Measurements from ENCODE around the gene CYP2A6.
"Not testable (repeated sequence)": the region's sequence is repeated elsewhere in the genome, so short reads cannot be mapped to it uniquely, and the experiment has no call there.

The CYP2A6 gene, protein sequence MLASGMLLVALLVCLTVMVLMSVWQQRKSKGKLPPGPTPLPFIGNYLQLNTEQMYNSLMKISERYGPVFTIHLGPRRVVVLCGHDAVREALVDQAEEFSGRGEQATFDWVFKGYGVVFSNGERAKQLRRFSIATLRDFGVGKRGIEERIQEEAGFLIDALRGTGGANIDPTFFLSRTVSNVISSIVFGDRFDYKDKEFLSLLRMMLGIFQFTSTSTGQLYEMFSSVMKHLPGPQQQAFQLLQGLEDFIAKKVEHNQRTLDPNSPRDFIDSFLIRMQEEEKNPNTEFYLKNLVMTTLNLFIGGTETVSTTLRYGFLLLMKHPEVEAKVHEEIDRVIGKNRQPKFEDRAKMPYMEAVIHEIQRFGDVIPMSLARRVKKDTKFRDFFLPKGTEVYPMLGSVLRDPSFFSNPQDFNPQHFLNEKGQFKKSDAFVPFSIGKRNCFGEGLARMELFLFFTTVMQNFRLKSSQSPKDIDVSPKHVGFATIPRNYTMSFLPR

DNA sequence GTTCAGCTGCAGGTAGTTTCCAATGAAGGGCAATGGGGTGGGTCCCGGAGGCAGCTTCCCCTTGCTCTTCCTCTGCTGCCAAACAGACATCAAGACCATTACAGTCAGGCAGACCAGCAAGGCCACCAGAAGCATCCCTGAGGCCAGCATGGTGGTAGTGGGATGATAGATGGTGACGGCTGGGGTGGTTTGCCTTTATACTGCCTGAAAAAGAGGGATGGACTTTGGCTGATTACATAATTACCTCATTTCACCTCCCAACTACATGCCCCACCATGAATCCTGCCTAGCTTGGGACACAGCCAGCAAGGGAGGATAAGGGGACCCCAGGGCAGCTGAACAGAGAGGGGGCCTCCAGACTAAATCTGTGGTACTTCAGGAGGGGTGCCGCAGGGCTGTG is at the start of gene CYP2A6:
TSS of gene CYP2A6 (minus strand) at position 171 of the 400 bp plus-strand sequence. CDS start at position 150, 21 bp downstream.
- H3K4me1 ChIP-seq (ENCODE audit: control insufficient read depth in 5 of 5, insufficient read depth in 5 of 5, low read length in 5 of 5) = peaks cover 0 to 11% (median 6%) of the 10 kb centered on the region in 5 donors
- not testable (repeated sequence) for H3K4me3 ChIP-seq (ENCODE audit: low read depth in 1 of 5, low read length in 5 of 5); H3K9ac ChIP-seq (ENCODE audit: low read length in 5 of 5); H3K27me3 ChIP-seq (ENCODE audit: control insufficient read depth in 5 of 5, insufficient read depth in 4 of 5, low read length in 5 of 5); H3K27ac ChIP-seq (ENCODE audit: low read depth, low read length); H3K36me3 ChIP-seq (ENCODE audit: control insufficient read depth in 5 of 5, insufficient read depth in 5 of 5, low read length in 5 of 5); H3K9me3 ChIP-seq (ENCODE audit: control insufficient read depth in 5 of 5, low read length in 5 of 5)

DNA sequence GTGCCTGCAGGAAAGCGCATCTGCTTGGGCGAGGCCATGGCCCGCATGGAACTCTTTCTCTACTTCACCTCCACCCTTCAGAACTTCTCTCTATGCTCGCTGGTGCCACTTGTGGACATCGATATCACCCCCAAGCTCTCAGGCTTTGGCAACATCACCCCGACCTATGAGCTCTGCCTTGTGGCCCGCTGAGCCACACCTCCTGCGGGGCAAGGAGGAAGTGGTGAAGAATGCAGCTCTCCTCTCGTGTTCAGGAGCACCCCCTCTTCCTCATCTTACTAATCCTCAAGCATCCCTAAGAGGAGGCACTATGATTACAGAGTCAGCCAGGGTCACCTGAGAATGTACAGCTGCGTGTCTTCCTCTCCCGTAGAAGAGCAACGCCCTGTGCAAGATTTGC is 49.7 kb upstream of the CYP2A6 start:
- H3K9me3 ChIP-seq (ENCODE audit: control insufficient read depth in 5 of 5, low read length in 5 of 5); H3K4me1 ChIP-seq (ENCODE audit: control insufficient read depth in 5 of 5, insufficient read depth in 5 of 5, low read length in 5 of 5); H3K27me3 ChIP-seq (ENCODE audit: control insufficient read depth in 5 of 5, insufficient read depth in 4 of 5, low read length in 5 of 5); H3K4me3 ChIP-seq (ENCODE audit: low read depth in 1 of 5, low read length in 5 of 5); H3K36me3 ChIP-seq (ENCODE audit: control insufficient read depth in 5 of 5, insufficient read depth in 5 of 5, low read length in 5 of 5); H3K27ac ChIP-seq (ENCODE audit: low read depth, low read length); H3K9ac ChIP-seq (ENCODE audit: low read length in 5 of 5): not testable (repeated sequence)

DNA sequence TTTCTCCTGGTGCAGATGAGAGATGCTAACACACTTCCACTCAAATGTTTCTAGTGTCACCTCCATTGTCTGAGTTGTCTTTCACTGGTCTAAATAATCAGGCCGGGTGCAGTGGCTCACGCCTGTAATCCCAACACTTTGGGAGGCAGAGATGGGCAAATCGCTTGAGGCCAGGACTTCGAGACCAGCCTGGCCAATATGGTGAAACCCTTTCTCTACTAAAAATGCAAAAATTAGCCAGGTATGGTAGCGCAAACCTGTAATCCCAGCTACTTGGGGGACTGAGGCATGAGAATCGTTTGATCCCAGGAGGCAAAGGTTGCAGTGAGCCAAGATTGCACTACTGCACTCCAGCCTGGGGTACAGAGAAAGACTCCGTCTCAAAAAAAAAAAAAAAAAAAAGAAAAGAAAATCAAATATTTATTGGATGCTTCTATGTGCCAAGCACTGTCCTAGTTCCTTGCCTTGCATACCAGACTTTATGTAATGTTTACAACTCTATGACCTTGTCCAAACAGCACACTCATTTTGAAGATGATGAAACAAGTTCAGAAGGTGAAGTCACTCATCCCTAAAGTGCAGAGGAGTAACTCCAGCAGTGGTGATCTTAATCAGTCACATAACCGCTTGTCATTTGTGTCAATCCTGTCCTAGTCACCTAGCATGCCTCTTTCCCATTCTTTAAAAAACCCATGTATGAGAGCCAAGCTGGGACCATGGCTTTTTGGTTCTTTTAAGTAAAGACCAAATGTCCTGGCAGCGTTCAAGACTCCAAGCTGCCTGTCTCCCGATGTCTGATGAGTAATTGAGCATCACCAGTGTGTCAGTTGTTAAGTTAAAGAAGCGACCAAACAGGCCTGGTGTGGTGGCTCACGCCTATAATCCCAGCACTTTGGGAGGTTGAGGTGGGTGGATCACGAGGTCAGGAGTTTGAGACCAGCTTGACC is 46.9 kb upstream of the CYP2A6 start:
- H3K27ac ChIP-seq (ENCODE audit: low read depth, low read length); H3K4me1 ChIP-seq (ENCODE audit: control insufficient read depth in 5 of 5, insufficient read depth in 5 of 5, low read length in 5 of 5); H3K9me3 ChIP-seq (ENCODE audit: control insufficient read depth in 5 of 5, low read length in 5 of 5); H3K4me3 ChIP-seq (ENCODE audit: low read depth in 1 of 5, low read length in 5 of 5); H3K36me3 ChIP-seq (ENCODE audit: control insufficient read depth in 5 of 5, insufficient read depth in 5 of 5, low read length in 5 of 5); H3K9ac ChIP-seq (ENCODE audit: low read length in 5 of 5); H3K27me3 ChIP-seq (ENCODE audit: control insufficient read depth in 5 of 5, insufficient read depth in 4 of 5, low read length in 5 of 5): not testable (repeated sequence)

DNA sequence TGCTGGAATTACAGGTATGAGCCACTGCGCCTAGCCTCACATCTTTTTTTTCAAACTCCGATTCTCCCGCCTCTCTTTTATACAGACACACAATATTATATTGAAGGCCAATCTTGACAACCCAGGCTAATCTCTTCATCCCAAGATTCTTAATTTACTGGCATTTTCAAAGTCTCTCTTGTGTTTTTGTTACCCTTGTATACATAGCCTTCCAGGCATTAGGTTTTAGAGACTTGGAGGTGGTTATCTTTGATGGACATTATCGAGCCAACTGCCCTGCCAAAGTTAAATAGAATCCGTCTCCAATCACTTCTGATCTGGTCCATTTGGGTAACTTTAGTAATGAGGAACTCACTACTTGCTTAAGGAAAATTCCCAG is 46.2 kb upstream of the CYP2A6 start:
- Histone ChIP-seq H3K9ac (ENCODE audit: low read length in 5 of 5) (no peak overlapping the region), H3K36me3 (ENCODE audit: control insufficient read depth in 5 of 5, insufficient read depth in 5 of 5, low read length in 5 of 5) (no peaks in the 10 kb centered on the region), H3K4me3 (ENCODE audit: low read depth in 1 of 5, low read length in 5 of 5) (no peak overlapping the region), H3K27ac (ENCODE audit: low read depth, low read length) (no peak overlapping the region), H3K4me1 (ENCODE audit: control insufficient read depth in 5 of 5, insufficient read depth in 5 of 5, low read length in 5 of 5) (peaks cover 0 to 7% (median 0%) of the 10 kb centered on the region in 5 donors), H3K9me3 (ENCODE audit: control insufficient read depth in 5 of 5, low read length in 5 of 5) (no peaks in the 10 kb centered on the region), H3K27me3 (ENCODE audit: control insufficient read depth in 5 of 5, insufficient read depth in 4 of 5, low read length in 5 of 5) (no peaks in the 10 kb centered on the region)

DNA sequence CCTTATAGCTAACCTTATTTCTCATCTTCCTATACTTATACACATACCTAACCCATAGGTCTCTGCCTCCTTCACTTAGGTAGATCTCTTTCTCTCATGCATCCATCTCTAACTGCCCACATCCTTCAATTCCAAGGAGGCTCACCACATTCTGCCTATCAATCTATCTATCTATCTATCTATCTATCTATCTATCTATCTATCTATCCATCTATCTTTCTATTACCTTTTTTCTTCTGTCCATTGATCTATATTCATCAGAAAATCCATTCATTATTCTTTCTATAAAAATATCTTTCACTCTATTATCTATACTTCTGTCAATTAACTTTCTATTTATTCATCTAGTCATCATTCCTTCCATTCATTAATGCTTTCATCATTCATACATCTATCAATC is 42.9 kb upstream of the CYP2A6 start:
- Histone ChIP-seq H3K27me3 (ENCODE audit: control insufficient read depth in 5 of 5, insufficient read depth in 4 of 5, low read length in 5 of 5) (no peaks in the 10 kb centered on the region), H3K27ac (ENCODE audit: low read depth, low read length) (no peak overlapping the region), H3K4me1 (ENCODE audit: control insufficient read depth in 5 of 5, insufficient read depth in 5 of 5, low read length in 5 of 5) (peaks cover 0 to 15% (median 3%) of the 10 kb centered on the region in 5 donors), H3K4me3 (ENCODE audit: low read depth in 1 of 5, low read length in 5 of 5) (no peak overlapping the region), H3K9me3 (ENCODE audit: control insufficient read depth in 5 of 5, low read length in 5 of 5) (no peaks in the 10 kb centered on the region), H3K36me3 (ENCODE audit: control insufficient read depth in 5 of 5, insufficient read depth in 5 of 5, low read length in 5 of 5) (no peaks in the 10 kb centered on the region), H3K9ac (ENCODE audit: low read length in 5 of 5) (no peak overlapping the region)

DNA sequence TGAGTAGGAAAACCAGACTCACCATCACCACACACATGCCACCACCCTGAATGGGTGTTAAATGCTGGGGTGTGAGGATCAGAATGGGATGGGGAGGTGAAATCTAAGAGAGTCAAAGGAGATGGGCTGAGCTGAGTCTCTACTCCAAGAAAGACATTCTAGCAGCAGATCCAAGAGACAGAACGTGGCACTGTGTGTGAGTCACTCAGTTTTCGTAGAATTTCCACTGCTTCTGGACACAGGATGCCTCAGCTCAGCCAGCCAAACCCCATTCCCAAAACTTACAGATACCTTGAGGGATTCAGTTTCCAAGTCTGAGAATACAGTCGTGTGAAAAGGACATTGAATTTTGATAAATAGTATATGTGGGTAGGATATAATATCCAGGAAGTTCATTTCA is 39.1 kb upstream of the CYP2A6 start:
- Histone ChIP-seq H3K9ac (ENCODE audit: low read length in 5 of 5) (no peak overlapping the region), H3K27ac (ENCODE audit: low read depth, low read length) (no peak overlapping the region), H3K27me3 (ENCODE audit: control insufficient read depth in 5 of 5, insufficient read depth in 4 of 5, low read length in 5 of 5) (no peaks in the 10 kb centered on the region), H3K4me1 (ENCODE audit: control insufficient read depth in 5 of 5, insufficient read depth in 5 of 5, low read length in 5 of 5) (peaks cover 0 to 20% (median 6%) of the 10 kb centered on the region in 5 donors), H3K36me3 (ENCODE audit: control insufficient read depth in 5 of 5, insufficient read depth in 5 of 5, low read length in 5 of 5) (no peaks in the 10 kb centered on the region), H3K9me3 (ENCODE audit: control insufficient read depth in 5 of 5, low read length in 5 of 5) (no peaks in the 10 kb centered on the region), H3K4me3 (ENCODE audit: low read depth in 1 of 5, low read length in 5 of 5) (no peak overlapping the region)

DNA sequence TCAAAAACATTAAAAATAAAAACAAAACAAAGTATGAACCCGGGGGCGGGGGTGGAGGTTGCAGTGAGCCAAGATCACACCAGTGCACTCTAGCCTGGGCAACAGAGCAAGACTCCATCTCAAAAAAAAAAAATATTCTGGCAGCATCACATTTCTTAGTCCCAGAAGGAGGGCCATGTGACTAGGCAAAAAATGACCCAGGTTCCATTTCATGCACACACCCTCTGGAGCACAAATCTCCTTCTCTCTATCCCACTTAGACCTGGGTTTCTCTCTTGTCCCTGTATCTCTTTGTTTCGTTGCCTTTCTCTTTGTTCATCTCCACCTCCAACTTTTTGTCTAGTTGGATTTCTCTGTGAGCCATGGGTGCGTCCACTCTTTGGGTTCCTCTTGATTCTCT is 37.9 kb upstream of the CYP2A6 start:
- Histone ChIP-seq H3K9ac (ENCODE audit: low read length in 5 of 5) (no peak overlapping the region), H3K36me3 (ENCODE audit: control insufficient read depth in 5 of 5, insufficient read depth in 5 of 5, low read length in 5 of 5) (no peaks in the 10 kb centered on the region), H3K27ac (ENCODE audit: low read depth, low read length) (peak overlapping the region; percentile 29), H3K9me3 (ENCODE audit: control insufficient read depth in 5 of 5, low read length in 5 of 5) (no peaks in the 10 kb centered on the region), H3K4me3 (ENCODE audit: low read depth in 1 of 5, low read length in 5 of 5) (no peak overlapping the region), H3K4me1 (ENCODE audit: control insufficient read depth in 5 of 5, insufficient read depth in 5 of 5, low read length in 5 of 5) (peaks cover 0 to 20% (median 6%) of the 10 kb centered on the region in 5 donors), H3K27me3 (ENCODE audit: control insufficient read depth in 5 of 5, insufficient read depth in 4 of 5, low read length in 5 of 5) (no peaks in the 10 kb centered on the region)

DNA sequence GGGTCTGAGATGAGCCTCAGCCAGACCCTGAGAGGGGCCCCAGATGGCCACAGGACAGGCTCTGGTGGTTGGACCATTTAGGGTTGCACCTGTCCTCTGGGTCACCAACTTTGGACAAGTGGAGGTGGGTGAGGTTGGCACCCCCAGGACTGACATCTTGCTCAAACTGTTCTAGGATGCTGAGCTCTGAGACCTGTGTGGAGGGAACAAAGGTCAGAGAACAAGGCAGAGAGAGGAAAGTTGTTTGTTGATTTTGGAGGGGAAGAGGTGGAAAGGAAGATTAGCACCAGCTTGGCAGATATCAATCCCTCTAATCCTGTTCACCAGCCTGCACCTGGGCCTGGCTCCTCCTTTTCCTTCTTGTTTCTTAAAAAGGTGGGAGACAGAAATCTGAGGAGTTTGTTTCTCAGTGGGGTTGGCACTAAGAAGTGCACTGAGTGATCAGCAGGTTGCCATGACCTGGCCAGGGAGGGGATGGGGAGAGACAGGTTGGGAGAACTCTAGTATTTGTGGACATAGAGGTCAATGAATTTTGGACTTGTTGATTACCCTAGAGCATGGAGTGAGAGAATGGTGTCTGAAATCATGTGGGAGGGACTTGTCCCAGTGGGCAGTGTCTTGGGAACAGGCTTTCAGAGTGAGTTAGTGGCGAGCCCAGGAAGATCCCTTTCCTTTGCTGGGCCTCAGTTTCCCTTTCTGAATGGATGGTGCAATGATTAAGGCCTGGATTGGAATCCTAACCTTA is 34.1 kb upstream of the CYP2A6 start:
- H3K27ac ChIP-seq (ENCODE audit: low read depth, low read length); H3K4me3 ChIP-seq (ENCODE audit: low read depth in 1 of 5, low read length in 5 of 5); H3K36me3 ChIP-seq (ENCODE audit: control insufficient read depth in 5 of 5, insufficient read depth in 5 of 5, low read length in 5 of 5); H3K27me3 ChIP-seq (ENCODE audit: control insufficient read depth in 5 of 5, insufficient read depth in 4 of 5, low read length in 5 of 5); H3K9me3 ChIP-seq (ENCODE audit: control insufficient read depth in 5 of 5, low read length in 5 of 5); H3K9ac ChIP-seq (ENCODE audit: low read length in 5 of 5): not testable (repeated sequence)
- peaks cover 0 to 24% (median 6%) of the 10 kb centered on the region in 5 donors for H3K4me1 ChIP-seq (ENCODE audit: control insufficient read depth in 5 of 5, insufficient read depth in 5 of 5, low read length in 5 of 5)

DNA sequence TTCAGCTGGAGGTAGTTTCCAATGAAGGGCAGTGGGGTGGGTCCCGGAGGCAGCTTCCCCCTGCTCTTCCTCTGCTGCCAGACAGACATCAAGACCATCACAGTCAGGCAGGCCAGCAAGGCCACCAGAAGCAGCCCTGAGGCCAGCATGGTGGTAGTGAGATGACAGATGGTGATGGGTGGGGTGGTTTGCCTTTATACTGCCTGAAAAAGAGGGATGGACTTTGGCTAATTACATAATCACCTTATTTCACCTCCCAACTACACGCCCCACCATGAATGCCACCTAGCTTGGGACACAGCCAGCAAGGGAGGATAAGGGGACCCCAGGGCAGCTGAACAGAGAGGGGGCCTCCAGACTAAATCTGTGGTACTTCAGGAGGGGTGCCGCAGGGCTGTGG is 31.8 kb upstream of the CYP2A6 start, which contains the start of gene CYP2A7:
TSS of gene CYP2A7 (minus strand) at position 170 of the 400 bp plus-strand sequence. CDS start at position 149, 21 bp downstream.
- H3K4me1 ChIP-seq (ENCODE audit: control insufficient read depth in 5 of 5, insufficient read depth in 5 of 5, low read length in 5 of 5); H3K27ac ChIP-seq (ENCODE audit: low read depth, low read length); H3K4me3 ChIP-seq (ENCODE audit: low read depth in 1 of 5, low read length in 5 of 5); H3K27me3 ChIP-seq (ENCODE audit: control insufficient read depth in 5 of 5, insufficient read depth in 4 of 5, low read length in 5 of 5); H3K9me3 ChIP-seq (ENCODE audit: control insufficient read depth in 5 of 5, low read length in 5 of 5); H3K36me3 ChIP-seq (ENCODE audit: control insufficient read depth in 5 of 5, insufficient read depth in 5 of 5, low read length in 5 of 5); H3K9ac ChIP-seq (ENCODE audit: low read length in 5 of 5): not testable (repeated sequence)
